Astrocyte (in vitro differentiated cells and primary cell): Measurements from ENCODE around the gene BMPR1B. TPM values are rescaled to one million over a fixed set of nuclear protein-coding genes. Genes with fewer than 3 reads are reported as not detected.

ENCODE experiments used
- DNase-seq: peaks from one replicate; pipeline ENCODE4 v3.0.0-alpha.2; 2010; ENCODE audit warnings: low read depth
- FAIRE-seq: peaks from 2 replicates; lab custom pipeline; 2011; peaks lifted over from hg19 to GRCh38; lab: Jason Lieb, UNC
- H2AFZ ChIP-seq: 2 replicates; pipeline ENCODE4 v1.6.0; 2012; ENCODE audit warnings: low read depth, low read length, inconsistent platforms
- H3K27ac ChIP-seq: 2 replicates; pipeline ENCODE4 v1.5.1; 2011; ENCODE audit warnings: low read depth, low read length, inconsistent platforms
- H3K27me3 ChIP-seq: 2 replicates; pipeline ENCODE4 v1.6.0; 2011; ENCODE audit warnings: low read length, inconsistent platforms; ENCODE audit not compliant: insufficient read depth
- H3K36me3 ChIP-seq: 2 replicates; pipeline ENCODE4 v1.5.1; 2011; ENCODE audit warnings: low read length, inconsistent platforms; ENCODE audit not compliant: insufficient read depth
- H3K4me1 ChIP-seq: 2 replicates; pipeline ENCODE4 v1.5.1; 2011; ENCODE audit warnings: low read length, inconsistent platforms; ENCODE audit not compliant: insufficient read depth
- H3K4me2 ChIP-seq: 2 replicates; pipeline ENCODE4 v1.6.0; 2012; ENCODE audit warnings: low read length, inconsistent platforms
- H3K4me3 ChIP-seq: 2 replicates; pipeline ENCODE4 v1.5.1; 2011; ENCODE audit warnings: low read depth, mild to moderate bottlenecking, low read length, inconsistent platforms; ENCODE audit not compliant: insufficient read depth
- H3K79me2 ChIP-seq: 2 replicates; pipeline ENCODE4 v1.6.0; 2012; ENCODE audit warnings: mild to moderate bottlenecking, low read length, inconsistent platforms; ENCODE audit not compliant: insufficient read depth
- H3K9ac ChIP-seq: 2 replicates; pipeline ENCODE4 v1.6.0; 2012; ENCODE audit warnings: mild to moderate bottlenecking, low read length, inconsistent platforms
- H3K9me3 ChIP-seq: 2 replicates; pipeline ENCODE4 v1.5.1; 2012; ENCODE audit warnings: low read depth, mild to moderate bottlenecking, low read length, inconsistent platforms; ENCODE audit not compliant: insufficient read depth
- H4K20me1 ChIP-seq: 2 replicates; pipeline ENCODE4 v1.6.0; 2012; ENCODE audit warnings: low read length, inconsistent platforms; ENCODE audit not compliant: insufficient read depth
- H3K27ac Mint-ChIP-seq: one replicate; pipeline ENCODE4 v1.8.0; 2021; ENCODE audit warnings: mild to moderate bottlenecking, mixed read lengths; ENCODE audit not compliant: unreplicated experiment
- H3K27me3 Mint-ChIP-seq: one replicate; pipeline ENCODE4 v1.8.0; 2021; ENCODE audit warnings: low read depth, mixed read lengths; ENCODE audit not compliant: unreplicated experiment
- H3K36me3 Mint-ChIP-seq: one replicate; pipeline ENCODE4 v1.8.0; 2021; ENCODE audit warnings: low read depth, mixed read lengths; ENCODE audit not compliant: unreplicated experiment
- H3K4me1 Mint-ChIP-seq: one replicate; pipeline ENCODE4 v1.8.0; 2021; ENCODE audit warnings: low read depth, mixed read lengths; ENCODE audit not compliant: unreplicated experiment
- H3K4me3 Mint-ChIP-seq: one replicate; pipeline ENCODE4 v1.8.0; 2021; ENCODE audit warnings: mild to moderate bottlenecking, moderate library complexity, mixed read lengths; ENCODE audit not compliant: unreplicated experiment
- H3K9me3 Mint-ChIP-seq: one replicate; pipeline ENCODE4 v1.8.0; 2021; ENCODE audit warnings: mild to moderate bottlenecking, mixed read lengths; ENCODE audit not compliant: unreplicated experiment
- EZH2 ChIP-seq: IDR thresholded peaks from 2 replicates; pipeline ENCODE4 v1.6.1; 2012; ENCODE audit warnings: mild to moderate bottlenecking, low read length, inconsistent platforms; ENCODE audit not compliant: insufficient read depth
- total RNA-seq: library from RNA; stranded (reverse); gene quantifications from 2 replicates; pipeline ENCODE4 v1.2.1, GENCODE V29; 2021
- TF ChIP-seq, protein P1 (sequence below): IDR thresholded peaks from 2 replicates; pipeline ENCODE4 v1.5.1; 2011; ENCODE audit warnings: low read depth, mild to moderate bottlenecking, inconsistent platforms, low read length, moderate library complexity; ENCODE audit not compliant: insufficient read depth

BMPR1B gene
- total RNA-seq, 1 donor from 2014 or later = 14.1 TPM

DNA sequence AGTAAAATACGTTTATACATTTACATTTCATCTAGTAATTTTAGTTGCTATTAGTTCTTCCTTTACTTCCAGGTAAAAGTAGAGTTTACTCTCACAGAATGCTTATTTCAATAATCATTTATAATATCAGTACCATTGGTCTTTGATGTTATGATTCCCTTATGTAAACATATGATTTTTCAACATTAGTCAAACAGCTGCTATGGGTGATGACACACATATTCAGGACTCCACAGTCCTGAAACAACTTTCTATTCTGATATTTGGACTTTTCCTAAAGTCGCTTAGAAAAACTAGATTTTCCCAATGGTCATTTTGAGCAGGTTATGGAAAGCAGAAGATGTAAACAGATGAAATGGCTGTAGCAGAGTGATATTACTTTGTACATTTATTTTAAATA is 421.2 kb downstream of the BMPR1B start:
- Histone ChIP-seq H4K20me1 (no peaks in the 10 kb centered on the region), H3K4me1 (peaks cover 17% of the 10 kb centered on the region), H3K36me3 (no peaks in the 10 kb centered on the region), H3K4me2 (no peak overlapping the region), H3K27me3 (no peaks in the 10 kb centered on the region), H2AFZ (no peak overlapping the region), H3K79me2 (no peaks in the 10 kb centered on the region), H3K27ac (no peak overlapping the region), H3K9me3 (peaks cover 4% of the 10 kb centered on the region), H3K4me3 (no peak overlapping the region), H3K9ac (no peak overlapping the region)
- H3K4me3 Mint-ChIP-seq = no peak overlapping the region
- DNase-seq (no peak), FAIRE-seq (no peak)
- H3K27me3 Mint-ChIP-seq = no peaks in the 10 kb centered on the region
- no peak for TF ChIP-seq EZH2
- TF ChIP-seq, protein P1, sequence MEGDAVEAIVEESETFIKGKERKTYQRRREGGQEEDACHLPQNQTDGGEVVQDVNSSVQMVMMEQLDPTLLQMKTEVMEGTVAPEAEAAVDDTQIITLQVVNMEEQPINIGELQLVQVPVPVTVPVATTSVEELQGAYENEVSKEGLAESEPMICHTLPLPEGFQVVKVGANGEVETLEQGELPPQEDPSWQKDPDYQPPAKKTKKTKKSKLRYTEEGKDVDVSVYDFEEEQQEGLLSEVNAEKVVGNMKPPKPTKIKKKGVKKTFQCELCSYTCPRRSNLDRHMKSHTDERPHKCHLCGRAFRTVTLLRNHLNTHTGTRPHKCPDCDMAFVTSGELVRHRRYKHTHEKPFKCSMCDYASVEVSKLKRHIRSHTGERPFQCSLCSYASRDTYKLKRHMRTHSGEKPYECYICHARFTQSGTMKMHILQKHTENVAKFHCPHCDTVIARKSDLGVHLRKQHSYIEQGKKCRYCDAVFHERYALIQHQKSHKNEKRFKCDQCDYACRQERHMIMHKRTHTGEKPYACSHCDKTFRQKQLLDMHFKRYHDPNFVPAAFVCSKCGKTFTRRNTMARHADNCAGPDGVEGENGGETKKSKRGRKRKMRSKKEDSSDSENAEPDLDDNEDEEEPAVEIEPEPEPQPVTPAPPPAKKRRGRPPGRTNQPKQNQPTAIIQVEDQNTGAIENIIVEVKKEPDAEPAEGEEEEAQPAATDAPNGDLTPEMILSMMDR = no peak
- no peak overlapping the region for H3K27ac Mint-ChIP-seq
- H3K4me1 Mint-ChIP-seq = peaks cover 14% of the 10 kb centered on the region
- peaks cover 2% of the 10 kb centered on the region for H3K9me3 Mint-ChIP-seq
- peaks cover 10% of the 10 kb centered on the region for H3K36me3 Mint-ChIP-seq

DNA sequence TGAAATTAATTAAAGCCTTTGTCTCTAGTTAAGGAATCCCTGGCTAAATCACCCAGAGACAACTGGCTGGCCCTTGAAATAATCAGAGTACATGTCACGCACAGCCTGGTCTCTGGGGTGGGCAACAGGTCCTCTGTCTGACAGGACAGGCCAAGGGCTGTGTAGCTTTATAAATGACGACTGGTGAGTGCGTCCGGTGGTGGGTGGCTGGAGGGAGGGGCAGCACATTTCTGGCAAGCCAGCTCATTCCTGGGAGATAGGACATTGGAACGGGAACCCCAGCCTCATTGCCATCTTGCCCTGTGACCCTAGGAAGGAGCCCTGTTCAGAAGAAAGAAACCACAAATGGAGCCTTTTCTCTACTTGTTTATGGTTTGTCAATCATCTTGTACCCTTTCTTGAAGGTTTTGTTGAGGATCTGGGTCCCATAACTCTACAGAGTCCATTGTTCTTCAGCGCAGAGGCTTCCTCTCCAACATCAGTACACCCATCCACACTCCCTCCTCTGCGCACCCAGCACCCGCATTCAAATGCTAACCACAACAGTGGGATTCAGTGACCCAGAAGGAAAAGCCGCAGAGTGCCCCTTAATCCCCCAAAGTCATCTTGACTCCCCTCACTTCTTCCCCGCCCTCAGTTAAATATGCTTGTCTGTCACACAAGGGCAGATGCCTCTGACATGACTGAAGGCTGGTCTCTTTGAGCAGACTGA is 422.9 kb downstream of the BMPR1B start:
- TF ChIP-seq, protein P1 = no peak
- no peak for TF ChIP-seq EZH2
- H3K36me3 Mint-ChIP-seq = peaks cover 10% of the 10 kb centered on the region
- Histone ChIP-seq H2AFZ (peak overlapping the region; percentile 53), H3K4me2 (peak overlapping the region; percentile 77), H3K4me3 (peak overlapping the region; percentile 37), H3K36me3 (no peaks in the 10 kb centered on the region), H3K9me3 (peaks cover 4% of the 10 kb centered on the region), H3K4me1 (peaks cover 17% of the 10 kb centered on the region), H3K9ac (peak overlapping the region; percentile 58), H4K20me1 (no peaks in the 10 kb centered on the region), H3K79me2 (no peaks in the 10 kb centered on the region), H3K27ac (peak overlapping the region; percentile 69), H3K27me3 (no peaks in the 10 kb centered on the region)
- peaks cover 14% of the 10 kb centered on the region for H3K4me1 Mint-ChIP-seq
- H3K27me3 Mint-ChIP-seq = no peaks in the 10 kb centered on the region
- H3K4me3 Mint-ChIP-seq = no peak overlapping the region
- DNase-seq (no peak), FAIRE-seq (no peak)
- peak overlapping the region; percentile 68 for H3K27ac Mint-ChIP-seq
- peaks cover 2% of the 10 kb centered on the region for H3K9me3 Mint-ChIP-seq
